A673 (cell line): ENCODE measurements around the gene CNTN5. TPM values are rescaled to one million over a fixed set of nuclear protein-coding genes. Genes with fewer than 3 reads are reported as not detected.

Experiments used
- BruUV-seq: library from RNA; stranded (reverse); fragments of 400-500 nt; replicated peaks from 2 replicates; lab custom pipeline; 2021; lab: Mats Ljungman, UMichigan
- CTCF ChIA-PET: fragments of 300-600 bp; sonication (Branson Sonifier 250); formaldehyde crosslinking; loops from one replicate; lab custom pipeline; 2022; ENCODE audit warnings: antibody characterized with exemption; lab: Charles Lee
- POLR2A ChIA-PET: fragments of 300-600 bp; sonication (Branson Sonifier 250); formaldehyde crosslinking; loops from one replicate; lab custom pipeline; 2022; ENCODE audit warnings: antibody characterized with exemption; ENCODE audit not compliant: low non-redundant PET; lab: Charles Lee
- DNase-seq: peaks from one replicate; pipeline ENCODE4 v3.0.0-alpha.2; 2015; ENCODE audit warnings: low spot score
- H3K27ac ChIP-seq: fragments of 200-600 bp; sonication (generic); 2 replicates; pipeline ENCODE4 v1.5.1; 2016; ENCODE audit warnings: mixed run types, low read depth, mild to moderate bottlenecking, mixed read lengths, antibody characterized with exemption, low read length; ENCODE audit not compliant: poor library complexity, severe bottlenecking
- H3K27me3 ChIP-seq: fragments of 200-600 bp; sonication (generic); replicated peaks from 2 replicates; pipeline ENCODE4 v1.6.1; 2017; ENCODE audit warnings: mixed run types, low read depth, mild to moderate bottlenecking, mixed read lengths, antibody characterized with exemption, low read length; ENCODE audit not compliant: insufficient read depth, poor library complexity
- H3K36me3 ChIP-seq: fragments of 200-600 bp; sonication (generic); 2 replicates; pipeline ENCODE4 v1.6.1; 2016; ENCODE audit warnings: mixed run types, mild to moderate bottlenecking, mixed read lengths, antibody characterized with exemption, low read length; ENCODE audit not compliant: insufficient read depth, poor library complexity, severe bottlenecking
- H3K4me1 ChIP-seq: fragments of 200-600 bp; sonication (generic); 2 replicates; pipeline ENCODE4 v1.6.1; 2017; ENCODE audit warnings: mixed run types, mild to moderate bottlenecking, mixed read lengths, antibody characterized with exemption, low read length; ENCODE audit not compliant: insufficient read depth, poor library complexity, severe bottlenecking
- H3K4me3 ChIP-seq: fragments of 200-600 bp; sonication (generic); 2 replicates; pipeline ENCODE4 v1.5.1; 2016; ENCODE audit warnings: low read depth, mixed run types, mild to moderate bottlenecking, mixed read lengths, low read length; ENCODE audit not compliant: poor library complexity, severe bottlenecking
- H3K9me3 ChIP-seq: fragments of 200-600 bp; sonication (generic); 2 replicates; pipeline ENCODE4 v1.6.1; 2016; ENCODE audit warnings: mixed run types, low read depth, mild to moderate bottlenecking, mixed read lengths, antibody characterized with exemption, low read length; ENCODE audit not compliant: poor library complexity, severe bottlenecking
- EZH2 ChIP-seq: fragments of 200-600 bp; sonication (generic); IDR thresholded peaks from 2 replicates; pipeline ENCODE4 v1.6.1; 2017; ENCODE audit warnings: borderline replicate concordance, low read depth, mild to moderate bottlenecking, mixed read lengths, antibody characterized with exemption, low read length; ENCODE audit not compliant: poor library complexity, severe bottlenecking
- intact Hi-C: fragments of 100-400 bp; cut with micrococcal nuclease; formaldehyde crosslinking; loops from one replicate; pipeline ENCODE4 v1.10.0; 2022; ENCODE audit not compliant: unreplicated experiment
- total RNA-seq: library from RNA; stranded (reverse); gene quantifications from 2 replicates; pipeline ENCODE4 v1.2.3, GENCODE V29; 2021
- TF ChIP-seq, protein P1 (sequence below): fragments of 300-800, 200-600 bp; sonication (generic); conservative IDR thresholded peaks from 2 replicates; pipeline ENCODE4 v1.5.1; 2017; ENCODE audit warnings: low read depth, mild to moderate bottlenecking, antibody characterized with exemption, low read length, moderate library complexity, mixed read lengths

Gene CNTN5
- total RNA-seq, 1 experiment from 2014 or later, result 0.80 TPM

DNA sequence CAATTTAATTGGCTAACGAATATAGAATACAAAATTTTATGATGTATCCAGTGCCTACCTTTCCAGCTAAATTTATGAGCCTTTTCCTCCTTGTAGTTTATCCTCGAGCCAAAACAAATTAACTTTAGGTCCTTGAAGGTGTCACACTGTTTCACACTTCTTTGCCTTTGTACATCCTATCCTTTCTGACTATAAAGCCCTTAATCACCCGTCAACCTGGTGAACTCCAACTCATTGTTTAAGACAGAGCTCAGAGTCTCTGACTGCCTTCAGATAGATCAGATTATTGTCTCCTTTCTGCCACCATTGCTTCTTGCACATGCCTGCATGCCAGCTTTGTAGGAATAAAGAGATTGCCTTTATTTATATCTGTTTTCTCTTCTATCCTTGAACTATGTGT is 58.8 kb downstream of the CNTN5 start:
- no peak for TF ChIP-seq EZH2
- TF ChIP-seq, protein P1, sequence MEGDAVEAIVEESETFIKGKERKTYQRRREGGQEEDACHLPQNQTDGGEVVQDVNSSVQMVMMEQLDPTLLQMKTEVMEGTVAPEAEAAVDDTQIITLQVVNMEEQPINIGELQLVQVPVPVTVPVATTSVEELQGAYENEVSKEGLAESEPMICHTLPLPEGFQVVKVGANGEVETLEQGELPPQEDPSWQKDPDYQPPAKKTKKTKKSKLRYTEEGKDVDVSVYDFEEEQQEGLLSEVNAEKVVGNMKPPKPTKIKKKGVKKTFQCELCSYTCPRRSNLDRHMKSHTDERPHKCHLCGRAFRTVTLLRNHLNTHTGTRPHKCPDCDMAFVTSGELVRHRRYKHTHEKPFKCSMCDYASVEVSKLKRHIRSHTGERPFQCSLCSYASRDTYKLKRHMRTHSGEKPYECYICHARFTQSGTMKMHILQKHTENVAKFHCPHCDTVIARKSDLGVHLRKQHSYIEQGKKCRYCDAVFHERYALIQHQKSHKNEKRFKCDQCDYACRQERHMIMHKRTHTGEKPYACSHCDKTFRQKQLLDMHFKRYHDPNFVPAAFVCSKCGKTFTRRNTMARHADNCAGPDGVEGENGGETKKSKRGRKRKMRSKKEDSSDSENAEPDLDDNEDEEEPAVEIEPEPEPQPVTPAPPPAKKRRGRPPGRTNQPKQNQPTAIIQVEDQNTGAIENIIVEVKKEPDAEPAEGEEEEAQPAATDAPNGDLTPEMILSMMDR, result no peak
- Histone ChIP-seq H3K4me1 (no peaks in the 10 kb centered on the region), H3K9me3 (no peaks in the 10 kb centered on the region), H3K4me3 (no peak overlapping the region), H3K36me3 (no peaks in the 10 kb centered on the region), H3K27ac (no peak overlapping the region), H3K27me3 (no peaks in the 10 kb centered on the region)
- POLR2A ChIA-PET, result no interaction called here
- intact Hi-C loops, result no loop called here
- no peak for DNase-seq
- CTCF ChIA-PET, result no interaction called here
- BruUV-seq, result no TSS peak

DNA sequence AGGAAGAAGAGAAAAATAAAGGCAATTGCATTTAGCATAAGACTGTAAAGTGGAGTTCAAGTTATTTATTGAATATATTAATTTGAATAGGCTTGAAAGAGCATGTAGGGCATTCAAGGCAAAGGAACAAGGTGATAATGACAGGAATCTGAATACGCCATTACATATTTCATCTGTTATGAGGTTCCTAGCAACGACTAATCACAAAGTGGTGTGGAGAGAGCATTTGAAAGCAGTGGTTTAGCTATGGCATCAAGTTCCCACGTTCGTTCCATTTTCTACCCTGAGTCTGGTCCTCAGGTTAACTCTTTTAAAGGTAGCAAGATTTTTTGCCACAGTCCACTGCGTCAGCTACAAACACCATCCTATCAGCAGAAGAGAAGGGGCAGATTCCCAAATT is 59.4 kb downstream of the CNTN5 start:
- no peak for DNase-seq
- intact Hi-C loops, result no loop called here
- H3K9me3 ChIP-seq, result no peaks in the 10 kb centered on the region
- TF ChIP-seq, protein P1, result no peak
- TF ChIP-seq EZH2, result no peak
- H3K27me3 ChIP-seq, result no peaks in the 10 kb centered on the region
- ChIA-PET POLR2A (no interaction called here), CTCF (no interaction called here)
- no peak overlapping the region for H3K27ac ChIP-seq
- no peaks in the 10 kb centered on the region for H3K4me1 ChIP-seq
- BruUV-seq, result no TSS peak
- no peaks in the 10 kb centered on the region for H3K36me3 ChIP-seq
- H3K4me3 ChIP-seq, result no peak overlapping the region

DNA sequence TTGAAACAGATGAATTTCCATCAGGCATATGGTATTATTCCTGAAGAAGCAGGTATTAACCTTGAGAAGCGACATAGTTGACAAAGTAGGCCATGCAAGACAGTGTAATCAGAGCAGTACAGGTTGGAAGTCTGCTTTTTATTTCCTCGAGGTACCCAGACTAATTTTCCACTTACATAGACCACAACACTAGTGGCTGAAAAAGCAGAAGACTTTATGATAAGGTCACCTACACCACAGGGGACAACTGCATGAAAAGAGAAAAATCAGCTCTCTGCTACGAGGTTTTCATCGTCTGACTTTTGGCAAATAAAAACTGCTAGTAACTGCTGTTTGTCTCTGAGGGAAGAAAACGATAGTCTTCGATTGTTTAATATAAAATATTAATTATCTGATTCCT is 77.5 kb downstream of the CNTN5 start:
- Histone ChIP-seq H3K4me1 (no peaks in the 10 kb centered on the region), H3K27ac (no peak overlapping the region), H3K4me3 (no peak overlapping the region), H3K9me3 (no peaks in the 10 kb centered on the region), H3K27me3 (no peaks in the 10 kb centered on the region), H3K36me3 (no peaks in the 10 kb centered on the region)
- POLR2A ChIA-PET, result no interaction called here
- intact Hi-C loops, result no loop called here
- no peak for TF ChIP-seq EZH2
- TF ChIP-seq, protein P1, result no peak
- no TSS peak for BruUV-seq
- DNase-seq, result no peak
- CTCF ChIA-PET, result no interaction called here
